Activated T-helper 1 cell treated with anti-CD3 and anti-CD28 coated beads, Interleukin-12 subunit alpha, Interleukin-12 subunit beta, Interleukin-2, Interleukin-4 antibody, amounts not matched to agents 30 ng/mL and 10 ng/mL and 1 ng/mL, durations not matched to agents 14 hours and 24 hours and 36 hours (primary cell): ENCODE data around the gene HOXB4. TPM values are rescaled to one million over a fixed set of nuclear protein-coding genes. Genes with fewer than 3 reads are reported as not detected.

Experiments used
- DNase-seq: peaks from one replicate; pipeline ENCODE4 v3.0.0; 2021; ENCODE audit warnings: low spot score
- H3K27ac Mint-ChIP-seq: one replicate; pipeline ENCODE4 v1.8.0; 2021; ENCODE audit warnings: mild to moderate bottlenecking, mixed read lengths
- H3K27me3 Mint-ChIP-seq: one replicate; pipeline ENCODE4 v1.8.0; 2022; ENCODE audit warnings: mild to moderate bottlenecking, moderate library complexity, mixed read lengths; ENCODE audit not compliant: insufficient read depth
- H3K36me3 Mint-ChIP-seq: one replicate; pipeline ENCODE4 v1.8.0; 2021; ENCODE audit warnings: low read depth, mixed read lengths
- H3K4me1 Mint-ChIP-seq: one replicate; pipeline ENCODE4 v1.8.0; 2021; ENCODE audit warnings: low read depth, mixed read lengths
- H3K4me3 Mint-ChIP-seq: one replicate; pipeline ENCODE4 v1.8.0; 2021; ENCODE audit warnings: mild to moderate bottlenecking, moderate library complexity, mixed read lengths
- H3K9me3 Mint-ChIP-seq: one replicate; pipeline ENCODE4 v1.8.0; 2021; ENCODE audit warnings: mixed read lengths
- intact Hi-C: fragments of 100-400 bp; cut with micrococcal nuclease; formaldehyde crosslinking; loops from one replicate; pipeline ENCODE4 v1.15.1; 2024
- total RNA-seq: library from RNA; stranded (reverse); gene quantifications from 2 replicates; pipeline ENCODE4 v1.2.3, GENCODE V29; 2022

HOXB4 gene
- total RNA-seq, 1 donor from 2014 or later = 3.8 TPM

DNA sequence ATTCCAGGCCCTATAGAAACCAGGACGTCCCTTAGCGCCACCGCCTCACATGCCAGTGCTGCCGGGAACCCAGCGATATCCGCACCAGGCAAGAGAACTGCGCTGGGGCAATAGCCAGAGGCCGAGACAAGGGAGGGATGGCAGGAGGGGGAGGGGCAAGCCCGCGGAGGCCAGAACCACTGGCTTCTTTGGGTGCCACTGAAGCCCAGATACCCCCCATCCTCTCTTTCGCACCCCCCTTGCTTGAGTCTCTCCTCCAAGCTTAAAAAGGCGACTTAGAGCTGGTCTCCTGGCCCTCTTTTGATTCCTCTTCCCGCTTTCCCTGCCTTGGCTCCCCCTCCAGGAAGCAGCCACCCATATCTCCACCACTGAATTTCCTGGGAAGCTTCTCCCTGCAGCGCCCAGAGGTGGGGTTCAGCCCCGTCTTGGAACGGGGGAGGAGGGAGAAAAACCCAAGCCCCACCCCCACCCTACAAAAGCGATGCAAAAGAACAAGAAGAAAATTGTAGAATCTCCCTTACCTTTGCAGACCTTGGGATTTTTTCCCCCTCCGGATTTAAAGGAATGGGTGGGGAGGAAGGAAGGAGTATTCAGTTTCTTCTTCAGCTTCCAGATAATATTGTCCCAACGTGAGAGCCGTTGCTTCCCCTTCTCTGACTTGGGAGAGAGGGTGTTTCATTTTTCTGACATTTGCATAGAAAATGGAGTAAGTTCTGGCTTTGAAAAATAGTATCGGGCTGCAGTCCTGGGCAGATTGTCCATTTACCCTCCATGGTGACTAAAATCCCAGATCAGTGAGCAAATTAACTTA lies 26.0 kb upstream of the HOXB4 start:
- Mint-ChIP-seq H3K36me3 (no peaks in the 10 kb centered on the region), H3K9me3 (no peaks in the 10 kb centered on the region), H3K4me1 (no peaks in the 10 kb centered on the region), H3K27ac (no peak overlapping the region), H3K4me3 (no peak overlapping the region), H3K27me3 (peaks cover 85% of the 10 kb centered on the region)
- no peak for DNase-seq
- intact Hi-C loops = no loop called here

DNA sequence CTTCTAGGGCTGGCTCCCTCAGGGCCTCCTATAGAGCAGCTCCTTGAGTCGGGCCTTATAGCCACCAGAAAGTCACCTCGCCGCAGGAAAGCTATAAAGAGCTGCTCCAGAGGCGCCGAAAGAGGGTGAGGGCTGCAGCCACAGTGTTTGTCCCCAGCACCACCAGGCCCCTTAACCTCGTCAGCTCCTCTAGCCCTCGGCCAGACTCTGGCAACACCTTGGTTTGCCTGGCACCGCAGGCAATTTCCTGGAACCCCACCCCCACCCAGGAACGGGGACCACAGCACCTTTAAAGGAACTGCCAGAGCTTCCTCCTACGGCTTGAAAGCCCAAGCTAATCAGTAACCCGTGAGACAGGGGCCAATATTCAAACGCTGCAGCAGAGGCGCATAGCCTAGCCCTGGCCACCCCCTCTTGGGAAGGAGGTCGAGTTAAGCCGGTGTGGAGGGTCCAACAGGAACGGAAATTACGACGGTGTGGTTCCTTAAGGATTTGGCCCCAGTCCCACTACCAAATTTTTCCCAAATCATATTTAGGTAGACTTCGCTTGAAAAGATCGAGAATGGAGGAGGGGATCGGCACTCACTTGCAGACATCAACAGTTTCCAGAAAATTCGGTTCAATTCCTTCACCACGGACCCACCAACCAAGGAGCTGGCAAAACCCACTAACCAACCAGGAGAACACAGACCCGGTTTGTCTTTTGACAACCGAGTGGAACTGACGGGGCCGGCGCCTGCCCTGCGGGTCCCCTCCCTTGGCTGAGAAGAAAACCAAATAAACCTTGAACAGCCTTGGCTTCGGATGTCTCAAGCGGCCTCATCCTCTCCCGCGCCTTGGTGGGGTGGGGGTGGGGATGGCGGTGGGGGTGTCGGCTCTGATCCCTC lies 23.6 kb upstream of the HOXB4 start:
- intact Hi-C loops = no loop called here
- no peak overlapping the region for H3K4me3 Mint-ChIP-seq
- H3K9me3 Mint-ChIP-seq = no peaks in the 10 kb centered on the region
- no peaks in the 10 kb centered on the region for H3K36me3 Mint-ChIP-seq
- no peak overlapping the region for H3K27ac Mint-ChIP-seq
- H3K4me1 Mint-ChIP-seq = peaks cover 22% of the 10 kb centered on the region
- H3K27me3 Mint-ChIP-seq = peaks cover 91% of the 10 kb centered on the region
- DNase-seq = no peak

DNA sequence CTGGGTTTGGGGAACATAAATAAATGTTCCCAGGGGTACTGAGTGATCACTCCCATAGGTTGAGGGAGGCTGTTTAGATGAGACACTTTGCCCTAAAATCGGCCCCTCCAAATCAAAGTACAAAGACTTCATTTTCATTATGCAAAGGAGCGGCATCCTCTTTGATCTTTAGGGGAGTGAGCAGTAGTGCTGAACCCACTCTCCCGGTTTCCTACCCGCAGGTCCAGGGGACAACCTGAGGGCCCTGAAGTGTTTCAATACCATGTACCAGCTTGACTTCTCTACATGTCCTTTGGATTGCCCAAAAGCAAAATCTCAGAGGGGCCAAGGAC lies 23.0 kb upstream of the HOXB4 start:
- peaks cover 2% of the 10 kb centered on the region for H3K36me3 Mint-ChIP-seq
- no peaks in the 10 kb centered on the region for H3K9me3 Mint-ChIP-seq
- H3K4me3 Mint-ChIP-seq = no peak overlapping the region
- peaks cover 28% of the 10 kb centered on the region for H3K4me1 Mint-ChIP-seq
- no peak for DNase-seq
- intact Hi-C loops = no loop called here
- no peak overlapping the region for H3K27ac Mint-ChIP-seq
- H3K27me3 Mint-ChIP-seq = peaks cover 91% of the 10 kb centered on the region

DNA sequence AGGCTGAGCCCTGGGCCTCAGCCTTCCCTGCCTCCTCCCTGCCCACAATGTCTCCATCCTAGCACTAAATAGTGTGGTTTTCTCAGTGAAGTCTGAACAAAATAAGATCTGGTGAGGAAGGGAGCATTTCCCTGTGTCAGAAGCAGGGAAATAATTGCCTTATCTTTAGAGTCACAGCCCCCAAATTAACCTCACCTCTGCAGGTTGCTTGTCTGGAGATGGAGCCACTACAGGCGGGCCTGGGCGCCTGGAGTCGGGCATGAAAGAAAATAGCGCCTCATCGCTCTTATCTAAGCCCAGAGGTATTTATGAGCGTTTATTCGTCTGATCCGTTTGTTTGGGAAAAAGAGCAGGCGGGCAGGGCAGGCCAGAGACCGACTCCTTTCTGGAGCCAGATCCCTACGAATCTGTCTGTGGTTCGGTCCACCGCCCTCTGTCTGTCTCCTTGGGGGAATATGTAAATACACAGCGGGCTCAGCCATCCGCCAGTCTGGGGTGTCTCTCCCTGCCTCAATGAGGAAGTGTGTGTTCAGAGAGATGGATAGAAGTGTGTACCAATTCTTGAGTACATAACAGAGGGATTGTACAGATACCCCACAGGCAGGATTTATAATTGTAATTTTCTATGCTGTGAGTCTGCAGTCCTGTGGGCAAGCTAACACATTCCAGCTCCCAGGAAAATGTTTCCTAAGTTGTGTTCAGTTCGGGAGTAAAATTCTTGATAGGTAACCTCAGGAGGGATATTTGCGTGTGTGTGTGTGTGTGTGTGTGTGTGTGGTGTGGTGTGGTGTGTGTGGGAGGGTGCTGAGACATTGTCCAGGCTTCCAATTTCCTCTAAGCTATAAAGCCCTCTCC lies 22.3 kb upstream of the HOXB4 start:
- Mint-ChIP-seq H3K27me3 (peaks cover 91% of the 10 kb centered on the region), H3K27ac (no peak overlapping the region), H3K4me3 (no peak overlapping the region), H3K4me1 (peaks cover 30% of the 10 kb centered on the region), H3K36me3 (peaks cover 2% of the 10 kb centered on the region), H3K9me3 (no peaks in the 10 kb centered on the region)
- DNase-seq = no peak
- intact Hi-C loops = no loop called here

DNA sequence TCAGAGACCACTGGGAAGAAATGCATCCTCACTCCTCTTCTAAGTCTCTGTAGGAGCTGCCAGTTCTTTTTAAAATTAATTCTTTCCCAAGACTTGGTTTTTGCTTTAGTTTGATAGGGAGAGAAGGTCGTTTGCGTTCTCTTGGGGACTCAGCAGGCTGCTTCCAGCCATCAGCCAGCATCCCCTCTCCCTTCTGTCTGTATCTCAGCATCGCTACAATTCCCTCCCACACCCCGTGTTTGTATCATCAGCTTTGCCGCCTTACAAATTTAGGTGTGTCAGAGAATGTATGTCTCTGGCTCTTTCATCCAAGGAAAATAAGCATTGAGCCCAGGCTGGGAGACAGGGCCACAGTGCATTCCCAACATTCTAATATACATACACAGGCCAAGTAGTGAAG lies 21.2 kb upstream of the HOXB4 start:
- intact Hi-C loops = loop anchor here (10.0 kb wide), 1 partner anchor 465 kb away; no protein-coding TSS in a partner anchor
- H3K4me3 Mint-ChIP-seq = no peak overlapping the region
- H3K27ac Mint-ChIP-seq = no peak overlapping the region
- peaks cover 33% of the 10 kb centered on the region for H3K4me1 Mint-ChIP-seq
- peaks cover 91% of the 10 kb centered on the region for H3K27me3 Mint-ChIP-seq
- peaks cover 2% of the 10 kb centered on the region for H3K36me3 Mint-ChIP-seq
- H3K9me3 Mint-ChIP-seq = no peaks in the 10 kb centered on the region
- DNase-seq = no peak

DNA sequence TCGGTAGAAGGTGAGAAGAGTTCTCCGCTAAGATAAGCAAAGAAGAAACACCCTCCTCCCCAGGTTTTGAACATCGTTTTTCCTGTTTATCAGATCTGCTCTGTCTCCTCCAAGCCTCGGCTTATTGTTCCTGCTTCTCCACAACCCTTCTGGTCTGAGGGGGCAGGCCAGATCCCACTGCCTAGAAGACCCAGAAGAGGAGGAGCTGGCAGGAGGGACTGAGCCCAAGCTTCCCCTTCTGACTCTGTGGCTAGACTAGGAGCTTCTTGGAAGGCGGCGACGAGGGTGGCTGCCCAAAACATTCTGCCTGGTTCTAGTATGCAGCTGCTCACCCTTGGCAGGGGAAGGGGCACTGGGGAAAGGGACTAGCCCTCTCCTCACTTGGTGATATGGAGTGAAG lies 20.6 kb upstream of the HOXB4 start:
- no peak for DNase-seq
- Mint-ChIP-seq H3K9me3 (no peaks in the 10 kb centered on the region), H3K27me3 (peaks cover 86% of the 10 kb centered on the region), H3K27ac (peak overlapping the region; percentile 42), H3K4me1 (peaks cover 37% of the 10 kb centered on the region), H3K4me3 (peak overlapping the region; percentile 77), H3K36me3 (peaks cover 2% of the 10 kb centered on the region)
- intact Hi-C loops = loop anchor here (10.0 kb wide), 1 partner anchor 464 kb away; no protein-coding TSS in a partner anchor

DNA sequence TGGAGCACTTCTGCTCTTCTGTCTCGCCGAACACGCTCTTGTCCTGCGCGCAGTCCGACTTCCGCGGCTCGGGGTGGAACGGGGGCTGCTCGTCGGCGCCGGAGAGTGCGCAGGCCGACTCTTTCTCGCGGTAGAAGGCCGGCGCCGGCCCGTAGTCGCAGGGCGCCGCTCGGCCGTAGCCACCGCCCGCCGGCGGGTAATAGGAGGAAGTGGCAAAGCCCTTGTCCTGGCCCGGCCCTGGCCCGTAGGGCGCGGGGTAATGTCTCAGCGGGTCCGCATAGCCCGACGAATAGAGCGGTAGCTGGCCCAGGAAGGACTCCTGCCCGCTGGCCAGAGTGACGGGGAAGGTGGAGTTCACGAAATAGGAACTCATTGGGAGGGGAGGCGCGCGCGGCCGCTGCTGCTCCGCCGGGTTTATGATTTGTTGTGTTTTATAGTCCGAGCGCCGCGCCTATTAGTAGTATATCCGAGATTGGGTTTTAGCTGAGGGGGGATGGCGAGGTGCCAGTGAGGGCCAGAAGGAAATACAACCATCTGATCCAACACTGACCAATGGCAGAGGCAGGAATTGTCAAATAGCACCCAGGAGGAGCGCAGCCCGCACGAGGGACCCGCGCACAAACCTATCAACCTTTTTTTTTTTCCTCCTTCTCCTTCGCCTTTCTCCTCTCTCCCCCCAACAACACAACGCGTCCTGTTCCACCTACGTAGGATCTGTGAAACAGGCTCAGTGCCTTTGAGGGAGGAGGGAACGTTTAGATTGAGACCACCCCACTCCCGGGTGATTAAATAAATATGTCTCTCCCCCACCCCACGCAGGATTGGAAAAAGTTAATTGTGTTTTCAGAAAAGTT lies 19.9 kb upstream of the HOXB4 start:
- peak overlapping the region; percentile 37 for H3K27ac Mint-ChIP-seq
- intact Hi-C loops = loop anchor here (2.0 to 10.0 kb wide), 2 partner anchors 13 to 463 kb away; partner anchors contain the start of gene HOXB7

DNA sequence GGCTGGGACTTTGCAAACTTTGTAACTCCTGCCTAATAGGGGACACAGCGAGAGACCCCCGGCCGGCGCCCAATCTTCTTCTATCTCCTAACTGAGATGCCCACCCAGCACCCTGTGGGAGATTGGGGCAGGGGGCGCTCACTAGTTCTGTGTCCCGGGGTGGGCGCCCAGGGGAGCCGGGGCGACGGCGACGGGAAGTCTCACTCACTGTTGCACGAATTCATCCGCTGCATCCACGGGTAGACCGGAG lies 19.3 kb upstream of the HOXB4 start:
- Mint-ChIP-seq H3K4me1 (peaks cover 50% of the 10 kb centered on the region), H3K9me3 (no peaks in the 10 kb centered on the region), H3K27ac (peak overlapping the region; percentile 19), H3K36me3 (peaks cover 2% of the 10 kb centered on the region), H3K27me3 (peaks cover 80% of the 10 kb centered on the region), H3K4me3 (peak overlapping the region; percentile 77)
- intact Hi-C loops = loop anchor here (2.0 to 10.0 kb wide), 2 partner anchors 13 to 463 kb away; partner anchors contain the start of gene HOXB7
- no peak for DNase-seq

More for the DNA sequence above, 19.9 kb upstream of the HOXB4 start:
- H3K36me3 Mint-ChIP-seq = peaks cover 2% of the 10 kb centered on the region
- H3K4me1 Mint-ChIP-seq = peaks cover 45% of the 10 kb centered on the region
- DNase-seq = no peak
- peak overlapping the region; percentile 77 for H3K4me3 Mint-ChIP-seq
- H3K27me3 Mint-ChIP-seq = peaks cover 80% of the 10 kb centered on the region
- no peaks in the 10 kb centered on the region for H3K9me3 Mint-ChIP-seq

DNA sequence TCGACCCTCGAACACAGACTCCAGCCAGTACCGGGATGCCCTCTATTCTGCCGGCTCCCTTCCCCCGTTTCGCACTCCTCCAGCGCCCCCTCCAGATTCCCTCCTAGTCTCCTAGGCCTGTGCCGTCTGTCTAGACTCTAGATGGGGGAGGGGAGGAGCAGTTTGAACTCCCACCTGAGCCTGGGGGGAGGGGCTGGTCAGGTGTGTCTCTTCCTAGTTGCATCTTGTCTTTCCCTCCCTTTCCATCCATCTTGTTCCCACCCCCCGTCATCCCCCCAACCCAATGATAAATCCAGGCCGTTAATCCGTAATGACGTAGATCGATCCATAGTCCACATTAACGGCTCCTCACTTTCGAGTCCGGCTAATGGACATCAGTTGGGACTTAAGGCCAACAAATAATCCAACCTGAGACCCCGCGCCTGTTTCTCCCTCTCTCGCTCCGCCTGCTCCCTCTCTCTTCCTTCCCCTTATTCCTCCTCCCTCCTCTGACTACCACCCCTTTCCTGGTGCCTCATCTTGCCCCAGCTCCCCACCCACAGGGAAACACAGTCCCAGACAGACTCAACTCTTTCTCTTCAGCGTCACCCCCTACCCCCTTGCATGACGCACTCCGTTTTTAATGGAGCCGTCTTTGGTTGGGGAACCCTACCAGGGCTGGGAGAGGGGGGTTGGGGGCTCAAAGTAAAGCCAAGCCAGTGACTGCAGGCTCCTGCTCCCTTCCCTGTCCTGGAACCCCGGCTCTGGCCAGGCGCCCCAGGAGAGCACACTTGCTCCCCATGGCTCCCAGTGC lies 18.8 kb upstream of the HOXB4 start:
- no peak for DNase-seq
- Mint-ChIP-seq H3K9me3 (no peaks in the 10 kb centered on the region), H3K27ac (peak overlapping the region; percentile 80), H3K4me1 (peaks cover 51% of the 10 kb centered on the region), H3K36me3 (peaks cover 2% of the 10 kb centered on the region), H3K27me3 (peaks cover 78% of the 10 kb centered on the region), H3K4me3 (peak overlapping the region; percentile 77)
- intact Hi-C loops = loop anchor here (2.0 to 10.0 kb wide), 2 partner anchors 14 to 462 kb away; partner anchors contain the start of gene HOXB7

DNA sequence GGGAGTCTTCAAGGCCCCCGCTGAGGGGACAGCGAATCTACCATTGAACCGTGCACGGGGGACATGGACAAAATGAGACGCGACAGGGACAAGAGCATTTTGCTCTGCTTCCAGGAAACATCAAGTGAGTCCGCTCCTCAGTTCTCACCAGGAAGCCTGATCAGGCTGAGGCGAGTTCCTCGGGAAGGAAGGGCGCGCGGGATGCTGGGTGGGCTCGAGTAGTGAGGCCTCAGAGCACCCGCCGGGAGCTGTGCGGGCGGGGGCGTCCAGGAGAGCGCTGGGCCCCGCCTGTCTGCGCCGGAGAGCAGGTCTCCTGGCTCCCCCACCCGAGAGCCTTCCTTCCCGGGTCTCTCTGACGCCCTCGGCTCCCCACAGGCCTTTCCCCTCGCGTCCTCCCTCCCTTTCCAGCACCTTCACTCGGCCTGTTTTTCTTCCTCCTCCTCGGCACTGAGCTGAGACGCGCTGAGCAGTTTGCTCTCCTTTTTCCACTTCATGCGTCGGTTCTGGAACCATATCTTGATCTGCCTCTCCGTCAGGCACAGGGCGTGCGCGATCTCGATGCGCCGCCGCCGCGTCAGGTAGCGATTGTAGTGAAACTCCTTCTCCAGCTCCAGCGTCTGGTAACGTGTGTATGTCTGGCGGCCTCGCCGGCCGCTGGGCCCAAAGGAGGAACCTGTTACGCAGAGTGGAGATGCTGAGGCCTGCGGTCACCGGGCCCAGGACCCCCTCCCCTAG lies 18.0 kb upstream of the HOXB4 start:
- Mint-ChIP-seq H3K4me3 (peak overlapping the region; percentile 77), H3K27me3 (peaks cover 78% of the 10 kb centered on the region), H3K9me3 (no peaks in the 10 kb centered on the region), H3K27ac (peak overlapping the region; percentile 33), H3K36me3 (peaks cover 2% of the 10 kb centered on the region), H3K4me1 (peaks cover 51% of the 10 kb centered on the region)
- intact Hi-C loops = loop anchor here (2.0 to 10.0 kb wide), 2 partner anchors 15 to 461 kb away; partner anchors contain the start of gene HOXB7
- DNase-seq = no peak
